Occipital lobe (tissue), 2 donors: ENCODE data around the gene CCNL1. TPM values are rescaled to one million over a fixed set of nuclear protein-coding genes. Genes with fewer than 3 reads are reported as not detected.

Experiments used
- DNase-seq: peaks from one replicate; lab custom pipeline; 2025; lab: John Stamatoyannopoulos, UW
- total RNA-seq: library from RNA; depleted of rRNA; stranded (reverse); fragments of >200 nt; gene quantifications from one replicate; pipeline ENCODE4 v1.2.3, GENCODE V29; 2014

Gene CCNL1
- total RNA-seq, 1 donor from 2014 or later: 104 TPM

DNA sequence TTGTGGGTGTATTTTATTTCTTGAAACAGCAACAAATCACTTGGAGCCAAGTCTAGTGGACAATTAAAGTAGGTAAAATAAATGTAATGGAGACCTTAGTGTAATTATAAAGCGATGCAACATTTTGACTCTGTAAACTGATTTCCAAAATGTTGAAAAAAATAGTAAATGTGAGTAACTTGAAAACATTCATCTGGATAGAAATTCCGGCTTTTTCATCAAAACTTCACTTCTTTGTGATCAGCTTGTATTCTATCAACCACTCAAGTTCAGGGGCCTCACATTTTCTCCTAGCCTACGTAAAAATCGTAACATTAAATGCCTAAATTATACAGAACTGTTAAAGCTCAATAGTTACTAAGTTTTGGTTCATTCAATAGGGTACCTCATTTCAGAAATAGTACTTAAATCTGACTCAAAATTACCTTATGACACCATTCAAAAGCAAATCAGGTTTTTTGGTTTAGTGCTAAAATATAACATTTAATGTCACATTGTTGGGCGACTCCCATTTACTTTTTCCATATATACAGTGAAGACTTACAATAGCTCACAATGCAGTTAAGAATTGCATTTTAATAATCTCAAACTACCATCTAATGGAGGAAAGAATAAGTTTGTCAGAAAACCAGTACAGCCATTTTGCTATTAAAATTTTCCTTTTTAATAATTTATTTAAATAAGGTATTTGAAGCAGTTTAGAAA lies 12.7 kb downstream of the CCNL1 start:
- DNase-seq: no peak

DNA sequence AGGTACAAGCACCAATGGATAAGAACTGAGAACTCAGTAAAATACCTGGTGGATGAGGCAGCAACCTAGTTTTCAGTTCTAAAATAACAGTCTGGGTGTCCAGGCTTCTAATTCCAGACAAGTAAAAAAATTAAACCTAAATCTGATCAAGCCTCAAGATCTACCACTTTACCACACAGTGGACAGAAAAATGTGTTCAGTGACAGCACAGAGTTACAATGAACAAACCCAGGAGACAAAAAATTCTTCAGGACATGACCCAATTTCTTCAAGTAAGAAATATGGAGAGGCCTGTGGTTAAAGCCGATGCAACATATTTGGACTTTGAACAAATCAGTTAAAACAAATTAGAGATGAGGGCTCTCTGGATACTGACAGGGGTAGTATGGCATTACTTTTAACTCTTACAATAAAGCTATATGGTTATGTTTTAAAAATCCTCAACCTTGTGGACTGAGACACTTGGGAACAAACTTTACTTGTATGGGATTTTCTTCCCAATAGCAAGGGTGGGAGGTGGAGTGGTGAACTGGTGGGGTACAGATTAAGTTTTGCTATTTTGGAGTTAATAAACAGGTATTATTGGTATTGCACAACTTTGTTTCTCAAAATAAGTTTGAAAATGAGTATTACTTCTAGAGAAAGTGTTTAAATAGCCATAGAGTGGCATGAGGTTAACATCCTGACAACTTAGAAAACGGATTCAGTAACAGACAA lies 14.2 kb downstream of the CCNL1 start:
- DNase-seq: no peak

DNA sequence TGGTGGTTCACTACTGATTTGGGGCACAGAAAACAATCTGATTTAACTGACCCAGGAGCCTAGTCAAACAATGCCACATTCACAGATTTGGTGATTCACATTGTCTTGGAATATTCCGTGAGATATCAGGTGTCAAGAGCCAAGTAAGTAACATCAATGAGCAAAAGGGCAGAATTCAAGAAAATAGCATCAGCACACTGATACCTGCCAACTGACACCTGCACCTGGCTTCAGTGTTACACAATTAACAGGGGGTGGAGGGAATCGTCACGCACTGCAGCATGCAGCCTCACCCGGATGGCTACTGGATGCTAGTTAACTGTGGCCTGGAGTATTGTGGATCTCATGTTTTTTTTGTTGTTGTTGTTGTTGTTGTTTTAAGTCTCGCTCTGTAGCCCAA lies 17.6 kb downstream of the CCNL1 start:
- no peak for DNase-seq

DNA sequence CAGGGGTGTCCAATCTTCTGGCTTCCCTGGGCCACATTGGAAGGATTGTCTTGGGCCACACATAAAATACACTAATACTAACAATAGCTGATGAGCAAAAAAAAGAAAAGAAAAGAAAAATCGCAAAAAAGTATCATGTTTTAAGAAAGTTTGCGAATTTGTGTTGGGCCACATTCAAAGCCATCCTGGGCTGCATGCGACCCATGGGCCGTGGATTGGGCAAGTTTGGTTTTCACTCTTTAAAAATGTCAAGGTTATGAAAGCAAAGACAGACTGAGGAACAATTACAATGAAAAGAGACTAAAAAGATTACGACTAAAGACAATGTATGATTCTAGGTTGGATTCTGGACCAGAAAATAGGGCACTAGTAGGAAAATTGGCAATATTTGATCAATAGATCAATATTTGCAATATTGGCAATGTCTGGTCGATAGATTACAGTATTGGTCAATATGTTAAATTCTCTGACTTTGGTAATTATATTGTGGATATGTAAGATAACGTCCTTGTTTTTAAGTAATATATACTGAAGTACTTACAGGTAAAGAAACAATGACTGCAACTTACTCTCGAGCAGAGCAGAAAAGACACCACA lies 19.9 kb downstream of the CCNL1 start:
- no peak for DNase-seq

DNA sequence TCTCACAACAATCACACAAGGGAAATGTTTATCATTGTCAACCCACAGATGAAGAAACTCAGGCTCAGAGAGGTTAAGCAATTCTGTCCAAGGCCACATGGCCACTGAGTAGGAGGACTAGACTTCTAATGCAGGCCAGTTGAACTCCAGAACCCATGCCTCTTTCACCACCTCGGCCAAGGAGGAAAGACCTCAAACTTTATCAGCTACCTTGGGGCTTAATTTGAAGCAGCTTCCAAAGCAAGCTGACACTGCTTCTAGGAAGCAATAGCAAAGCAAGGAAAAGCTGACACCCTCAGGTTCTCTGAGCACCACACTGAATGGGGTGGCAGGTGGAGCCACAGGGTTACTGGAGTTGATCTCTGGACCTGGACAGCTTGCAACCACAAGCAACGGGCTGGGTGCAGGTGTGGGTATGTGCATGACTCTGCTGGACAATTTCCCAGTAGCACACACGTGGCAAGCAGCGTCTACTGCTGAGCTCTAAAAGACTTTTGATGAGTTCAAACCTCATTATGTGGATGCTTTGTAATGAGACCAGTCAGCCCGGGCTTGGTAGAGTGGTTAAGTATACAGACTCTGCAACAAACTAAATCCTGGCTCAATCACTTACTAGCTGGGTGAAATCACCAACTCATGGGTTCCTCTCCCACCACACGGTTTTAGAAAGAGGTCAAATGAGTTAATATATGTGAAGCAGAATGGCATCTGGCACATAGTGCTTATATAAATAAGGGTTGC lies 23.1 kb downstream of the CCNL1 start:
- no peak for DNase-seq

DNA sequence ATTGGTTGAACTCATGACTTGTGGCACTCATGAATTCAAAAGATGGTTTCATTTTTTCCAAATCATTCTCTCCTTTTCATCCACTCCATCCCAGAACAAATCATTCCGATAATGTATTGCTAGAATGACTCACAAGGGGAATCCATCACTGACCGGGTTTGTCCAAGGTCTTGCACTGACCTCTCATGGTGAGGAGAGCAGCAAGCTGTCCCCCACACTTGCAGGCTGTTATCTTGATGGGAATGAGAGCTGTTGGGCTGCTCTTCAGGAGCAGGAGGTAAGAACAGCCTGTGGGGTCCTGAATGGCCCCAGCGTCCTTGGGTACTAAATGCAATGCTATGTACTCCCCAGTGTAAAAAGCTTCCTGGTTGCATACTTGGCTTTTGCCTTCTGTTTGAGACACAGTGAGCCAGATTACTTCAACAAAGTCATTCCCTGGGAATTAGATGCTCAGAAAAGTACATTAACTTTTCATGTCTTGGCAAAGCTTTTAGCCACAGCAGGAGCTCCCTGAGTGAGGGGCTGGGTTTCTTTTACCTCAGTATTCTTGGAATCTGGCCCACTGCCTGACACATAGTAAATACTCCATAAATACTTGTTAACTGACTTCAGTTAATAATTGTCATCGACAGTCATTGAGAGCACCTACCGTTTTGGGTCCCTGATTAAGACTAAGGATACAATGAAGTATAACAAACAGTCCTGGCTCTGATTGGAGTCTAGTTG lies 24.1 kb downstream of the CCNL1 start:
- DNase-seq: no peak

DNA sequence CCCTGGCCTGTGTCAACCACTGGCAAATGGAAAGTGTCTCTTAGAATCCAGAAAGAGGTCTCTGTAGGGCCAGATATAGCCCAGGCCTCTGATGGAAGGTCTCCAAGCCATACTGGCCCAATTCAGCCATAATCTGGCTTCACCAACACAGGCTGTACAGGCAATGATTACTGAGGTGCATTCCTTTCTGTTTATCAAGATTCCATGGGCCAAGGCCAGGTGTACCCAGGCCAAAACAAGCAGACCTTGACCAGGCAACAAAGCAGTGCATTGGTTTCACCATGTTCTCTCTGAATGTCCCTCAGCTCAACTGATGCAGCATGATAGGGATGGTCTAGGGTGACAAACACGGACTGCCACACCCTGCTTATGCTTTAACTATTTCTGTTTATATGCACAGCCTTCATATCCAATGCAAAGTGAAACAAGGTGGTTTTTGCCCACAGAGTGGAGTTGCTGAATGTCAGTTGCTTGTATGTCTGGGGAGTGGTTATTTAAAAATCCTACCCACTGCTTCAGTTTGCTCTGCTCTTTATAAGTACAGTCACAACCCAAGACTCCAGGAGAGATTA lies 25.2 kb downstream of the CCNL1 start:
- no peak for DNase-seq

DNA sequence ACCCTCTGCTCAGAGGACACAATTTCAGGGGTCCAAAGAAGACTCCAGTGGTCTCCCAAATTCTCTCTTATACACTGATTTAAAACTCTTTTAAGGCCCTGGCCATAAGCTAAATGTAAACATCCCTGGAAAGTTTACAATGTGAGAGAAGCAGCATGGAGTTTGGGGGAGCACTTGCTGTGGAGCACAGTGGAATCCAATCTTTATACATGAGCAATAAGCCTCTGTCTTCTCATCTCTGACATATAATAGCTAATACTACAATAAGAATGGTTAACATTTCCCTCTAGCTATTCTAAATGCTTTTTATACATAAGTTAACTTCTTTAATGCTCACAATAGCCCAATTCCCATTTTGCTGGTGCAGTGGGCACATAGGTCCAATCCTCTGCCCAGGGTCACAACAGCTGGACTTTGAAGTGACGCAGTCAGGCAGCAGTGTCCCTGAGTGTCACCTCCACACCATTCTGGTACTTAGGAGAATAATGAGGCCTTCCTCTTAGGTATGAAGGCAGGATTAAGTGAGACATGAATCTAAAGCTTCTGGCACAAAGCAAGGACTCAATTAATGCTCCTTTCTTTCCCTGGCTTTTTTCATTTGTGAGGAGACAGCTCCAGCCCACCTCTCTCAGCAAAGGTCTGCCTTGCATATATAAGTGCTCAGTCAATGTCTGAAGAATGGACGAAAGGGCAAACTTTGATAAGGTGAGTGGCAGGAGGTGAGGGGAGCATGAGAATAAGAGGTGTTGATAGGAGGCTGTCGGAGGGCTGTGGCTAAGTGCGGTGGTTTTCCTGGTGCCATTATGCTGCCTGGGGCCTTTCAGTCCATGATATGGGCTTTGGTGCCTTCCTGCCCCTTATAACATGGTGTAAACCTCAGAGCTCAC lies 26.3 kb downstream of the CCNL1 start:
- no peak for DNase-seq

DNA sequence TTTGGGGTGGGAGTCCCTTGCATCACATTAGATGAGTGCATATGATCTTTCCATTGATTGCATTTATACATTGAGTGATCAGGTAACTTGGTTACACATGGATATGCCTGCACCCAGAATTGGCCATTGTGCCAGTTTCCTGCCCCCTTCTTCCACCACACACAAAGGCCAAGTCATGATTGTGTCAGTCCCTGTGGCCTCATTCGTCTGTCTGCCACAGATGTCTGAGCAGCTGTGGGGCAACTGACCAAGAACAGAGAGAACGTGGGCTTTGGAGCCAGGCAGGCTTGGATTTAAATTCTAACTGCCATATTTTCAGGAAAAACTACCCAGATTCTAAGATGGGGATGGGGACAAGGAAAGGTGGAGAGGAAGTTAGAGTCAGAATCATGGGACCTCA lies 27.0 kb downstream of the CCNL1 start:
- peak; percentile 67 for DNase-seq

DNA sequence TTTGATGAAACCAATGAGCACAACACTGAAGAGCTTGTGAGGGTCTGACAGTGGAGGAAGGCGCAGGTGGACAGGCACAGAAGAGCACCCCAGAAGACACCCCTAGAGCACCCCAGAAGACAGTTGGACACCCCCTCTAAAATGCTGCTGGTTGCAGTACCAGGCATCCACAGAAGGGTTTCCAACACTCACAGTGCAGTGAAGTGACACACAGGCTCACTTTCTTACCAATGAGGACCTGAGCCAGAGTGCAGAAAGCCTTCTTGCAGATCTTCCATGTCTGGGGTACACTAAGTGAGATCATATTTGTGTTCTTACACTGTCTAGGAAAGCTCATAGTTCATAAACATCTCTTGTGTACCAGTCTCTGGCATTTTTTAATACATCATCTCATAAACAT lies 27.6 kb downstream of the CCNL1 start:
- DNase-seq: no peak

DNA sequence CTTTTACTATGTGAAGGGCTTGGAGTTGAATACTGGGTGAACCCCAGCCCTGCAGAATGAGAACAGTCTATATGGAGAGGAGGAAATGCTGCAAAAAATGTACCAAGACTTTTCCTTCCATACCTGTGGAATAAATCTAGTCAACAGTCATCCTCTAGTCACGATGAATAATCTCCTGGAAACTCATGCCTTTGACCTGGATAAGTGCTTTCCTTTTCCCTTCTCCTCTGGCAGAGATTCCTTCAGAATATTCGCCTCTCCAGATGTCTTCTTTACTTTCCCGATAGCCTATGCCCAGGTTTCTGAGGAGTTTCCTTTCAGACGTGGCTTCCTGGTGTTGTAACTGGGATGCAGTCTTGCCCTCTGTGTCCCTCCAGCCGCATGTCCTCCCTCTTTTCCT lies 28.1 kb downstream of the CCNL1 start:
- no peak for DNase-seq

DNA sequence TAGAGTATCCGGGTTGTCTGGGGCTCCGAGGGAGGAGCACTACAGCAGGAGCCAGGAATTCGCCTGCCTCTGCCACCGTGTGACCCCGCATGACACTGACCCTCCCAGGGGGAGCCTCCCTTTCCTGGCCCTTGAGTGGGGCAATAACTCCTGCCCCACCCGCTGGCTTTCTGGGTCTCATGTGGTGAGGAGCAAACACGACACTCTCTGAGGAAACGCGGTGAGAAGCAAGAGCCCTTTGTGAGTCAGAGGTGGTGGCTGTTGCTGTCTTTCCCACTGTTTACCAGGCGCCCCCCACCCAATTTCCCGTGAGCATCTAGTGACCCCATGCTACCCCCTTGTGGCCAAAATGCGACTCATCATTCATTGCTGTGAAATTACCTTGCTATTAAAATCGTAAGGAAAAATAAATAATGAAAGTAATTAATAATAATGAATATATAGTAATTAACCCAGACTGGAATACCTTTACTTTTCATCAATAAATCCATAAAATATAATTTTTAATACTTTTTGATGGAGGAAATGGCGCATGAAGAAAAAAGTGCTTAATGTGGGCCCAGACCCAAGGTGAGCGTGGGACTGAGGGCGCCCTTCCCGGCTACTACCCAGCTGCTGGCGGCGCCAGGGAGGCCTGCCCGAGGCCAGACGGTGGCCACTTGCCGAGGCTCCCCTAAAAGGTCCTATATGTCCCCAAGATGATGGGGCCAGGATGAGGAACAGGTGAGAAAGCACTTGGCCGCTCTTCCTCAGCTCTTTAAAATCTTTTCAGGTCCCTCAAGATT lies 29.3 kb downstream of the CCNL1 start:
- DNase-seq: peak; percentile 13

DNA sequence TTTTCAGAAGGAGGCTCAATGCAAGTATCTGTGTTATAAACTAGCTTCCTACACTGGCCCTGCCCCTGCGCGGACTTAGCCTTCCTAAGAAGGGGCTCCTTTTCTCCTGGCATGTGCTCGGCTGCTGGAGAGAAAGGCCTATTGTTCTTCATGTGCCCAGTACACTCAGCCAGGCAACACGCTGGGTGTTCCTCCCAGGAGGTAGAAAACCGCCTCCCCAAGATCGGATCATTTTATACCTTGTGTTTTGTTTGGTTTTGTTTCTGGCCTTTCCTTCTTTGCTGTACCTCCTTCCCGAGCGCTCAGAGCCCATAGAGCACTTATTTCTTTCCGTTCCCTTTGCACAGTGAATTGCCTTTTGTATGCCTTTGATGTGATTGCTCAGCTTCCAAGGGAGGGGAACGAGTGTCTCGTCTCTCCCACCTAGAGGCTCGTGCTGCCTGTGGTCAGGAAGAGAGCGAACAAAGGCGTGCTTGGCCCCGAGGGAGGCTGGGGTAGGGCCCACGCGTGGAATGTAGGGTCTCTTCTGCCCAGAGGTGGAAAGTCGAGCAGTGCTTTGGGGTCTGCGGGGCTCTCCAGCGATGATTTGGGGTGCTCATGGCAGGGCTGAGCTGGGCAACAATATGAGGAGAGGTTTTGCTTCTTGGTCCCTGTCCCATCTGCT lies 30.0 kb downstream of the CCNL1 start:
- peak; percentile 9 for DNase-seq

DNA sequence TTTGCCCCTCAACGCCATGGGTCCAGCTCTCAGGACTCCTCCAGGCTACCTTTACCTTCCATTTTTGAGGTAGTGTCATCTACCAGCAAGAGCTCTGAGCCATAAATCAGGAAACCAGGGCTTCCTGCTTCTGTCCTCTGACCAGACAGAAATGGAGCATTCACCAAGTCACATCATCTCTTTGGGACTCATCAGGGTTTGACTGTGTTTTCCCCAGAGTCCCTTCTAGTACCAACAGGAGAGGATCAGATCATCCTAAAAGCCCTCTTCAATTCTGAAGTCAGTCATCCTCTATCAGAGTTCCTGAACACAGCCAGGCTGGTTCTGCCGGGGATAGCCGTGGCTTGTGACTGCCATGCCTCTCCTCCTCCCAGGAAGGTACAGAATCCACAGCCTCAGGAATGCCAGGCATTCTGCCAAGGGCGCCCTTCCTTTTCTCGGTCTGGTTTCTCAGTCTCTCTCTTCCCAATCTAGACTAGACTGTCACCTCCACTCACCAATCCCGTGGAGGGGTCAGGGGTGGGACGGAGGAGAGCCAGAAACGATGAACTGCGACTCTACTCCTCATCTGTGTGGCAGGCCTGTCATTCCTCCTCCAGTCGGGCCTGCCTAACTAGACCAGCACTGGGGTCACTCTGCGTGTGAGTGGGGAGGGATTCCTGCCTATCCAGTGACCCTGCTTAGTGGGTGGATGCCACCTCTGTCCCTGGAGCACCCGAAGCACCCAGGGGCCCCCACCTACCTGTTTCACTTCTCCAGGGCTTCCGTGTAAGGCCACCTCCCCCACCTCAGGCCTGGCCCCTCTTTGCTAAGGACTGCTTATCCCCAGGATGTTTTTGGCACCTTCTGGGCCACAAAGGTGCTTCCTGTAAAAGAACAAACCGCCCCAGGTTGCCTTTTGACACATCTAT lies 30.9 kb downstream of the CCNL1 start:
- DNase-seq: no peak

DNA sequence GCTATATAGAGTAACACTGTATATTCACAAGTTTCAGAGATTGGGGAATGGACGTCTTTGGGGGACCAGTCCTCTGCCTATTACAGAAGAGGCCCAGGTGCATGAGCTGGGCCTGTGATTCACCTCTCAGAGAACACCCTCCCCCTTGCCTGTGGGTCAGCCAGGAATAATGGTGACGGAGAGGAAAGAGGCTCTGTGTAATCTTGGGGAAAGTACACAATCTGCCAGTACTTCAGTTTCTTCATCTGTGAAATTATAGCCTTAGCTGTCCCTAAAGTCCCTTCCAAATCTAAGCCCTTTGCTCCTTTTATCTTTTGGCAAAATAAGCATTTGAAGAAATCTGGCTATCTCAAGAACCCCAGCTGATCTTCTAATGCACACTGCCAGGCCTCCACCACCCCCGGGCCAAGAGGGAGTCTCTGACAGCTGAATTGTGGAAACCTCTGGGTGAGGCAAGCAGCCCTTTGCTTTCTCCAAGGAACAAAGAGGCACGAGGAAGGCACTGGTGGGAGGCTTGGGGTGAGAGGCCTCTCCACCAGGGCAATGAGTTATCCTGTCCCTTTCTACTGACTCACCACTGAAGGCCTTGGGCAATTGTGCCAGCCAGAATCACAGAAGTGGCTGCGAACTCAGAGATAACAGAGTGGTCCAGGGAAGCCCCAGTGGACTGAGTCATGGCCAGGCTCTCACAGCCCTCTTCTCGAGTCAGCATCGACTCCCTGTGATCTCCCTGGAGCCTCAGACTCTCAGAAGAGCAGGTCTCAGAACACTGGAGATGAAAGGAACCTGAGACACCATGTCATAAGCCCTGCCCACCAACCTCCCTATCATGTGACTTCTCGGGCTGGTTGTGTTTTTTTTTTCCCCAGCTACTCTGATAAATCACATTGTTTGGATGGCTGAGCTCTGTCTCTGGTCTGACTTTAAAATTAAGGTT lies 31.8 kb downstream of the CCNL1 start:
- DNase-seq: no peak

DNA sequence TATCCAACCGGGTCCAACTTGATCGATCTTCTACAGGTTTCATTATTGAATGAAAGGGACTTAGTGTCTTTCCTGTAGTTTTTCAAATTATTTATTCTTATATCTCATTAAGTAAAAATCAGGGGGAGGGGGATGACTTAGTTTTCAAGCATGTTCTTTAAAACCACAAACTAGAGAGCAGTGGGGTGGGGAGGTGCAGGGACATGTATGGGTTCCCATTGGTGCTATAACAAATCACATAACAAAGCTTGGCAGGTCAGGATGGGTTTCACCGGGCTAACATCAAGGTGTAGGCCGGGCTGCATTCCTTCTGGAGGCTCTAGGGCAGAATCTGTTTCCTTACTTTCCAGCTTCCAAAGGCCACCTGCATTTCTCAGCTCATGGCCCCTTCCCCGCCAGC lies 32.7 kb downstream of the CCNL1 start:
- DNase-seq: no peak

DNA sequence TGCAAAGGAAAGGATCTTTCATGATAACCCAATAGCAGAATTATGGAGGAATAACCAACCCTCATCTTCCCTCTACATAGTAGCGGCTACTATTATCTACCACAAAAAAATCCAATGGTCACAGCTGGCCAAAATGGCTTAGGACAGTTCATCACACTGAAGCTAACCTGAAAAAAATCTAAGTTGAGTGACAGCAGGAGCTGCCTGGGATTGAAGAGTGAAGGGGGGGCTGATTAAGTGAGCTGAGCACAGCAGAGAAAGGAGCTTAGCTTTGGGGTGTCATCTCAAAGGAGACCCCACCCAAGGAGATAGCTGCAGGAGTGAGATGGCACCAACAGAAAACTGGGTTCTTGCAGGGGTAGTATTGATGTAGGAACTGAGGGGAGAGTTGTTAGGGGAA lies 33.6 kb downstream of the CCNL1 start:
- DNase-seq: no peak
